Activated CD8-positive, alpha-beta memory T cell treated with anti-CD3 and anti-CD28 coated beads, Interleukin-2, amount 10 ng/mL, durations not matched to agents 7 days and 5 days (primary cell): Measurements from ENCODE around the gene DHX8. TPM values are rescaled to one million over a fixed set of nuclear protein-coding genes. Genes with fewer than 3 reads are reported as not detected.

Source experiments
- ATAC-seq: fragments of 150-1000 bp; cut with Tn5 transposase; one replicate; pipeline ENCODE4 v1.10.0; 2021; ENCODE audit warnings: moderate library complexity
- CTCF ChIA-PET: fragments of 350-600 bp; sonication (Branson Sonifier 250); formaldehyde crosslinking; loops from one replicate; lab custom pipeline; 2021; ENCODE audit warnings: antibody characterized with exemption; lab: Charles Lee
- DNase-seq: peaks from one replicate; pipeline ENCODE4 v3.0.0-alpha.2; 2020
- H3K27ac Mint-ChIP-seq: one replicate; pipeline ENCODE4 v1.8.0; 2021; ENCODE audit warnings: mild to moderate bottlenecking, mixed read lengths
- H3K27me3 Mint-ChIP-seq: one replicate; pipeline ENCODE4 v1.8.0; 2021; ENCODE audit warnings: mixed read lengths
- H3K36me3 Mint-ChIP-seq: one replicate; pipeline ENCODE4 v1.8.0; 2021; ENCODE audit warnings: mild to moderate bottlenecking, mixed read lengths
- H3K4me1 Mint-ChIP-seq: one replicate; pipeline ENCODE4 v1.8.0; 2021; ENCODE audit warnings: mixed read lengths
- H3K4me3 Mint-ChIP-seq: one replicate; pipeline ENCODE4 v1.8.0; 2021; ENCODE audit warnings: mild to moderate bottlenecking, moderate library complexity, mixed read lengths
- H3K9me3 Mint-ChIP-seq: one replicate; pipeline ENCODE4 v1.8.0; 2022; ENCODE audit warnings: low read depth, mixed read lengths
- total RNA-seq, 2 experiments: library from RNA; stranded (reverse); gene quantifications; one replicate each; pipeline ENCODE4 v1.2.3, GENCODE V29; 2021

The DHX8 gene
- total RNA-seq, 2 experiments from 2014 or later: 59.1 to 66.2 TPM

GRCh38 chr17:43533699-43534098, 49.9 kb downstream of the DHX8 start:
- H3K4me1 Mint-ChIP-seq: peaks cover 6% of the 10 kb centered on the region
- H3K36me3 Mint-ChIP-seq: no peaks in the 10 kb centered on the region
- DNase-seq (no peak), ATAC-seq (no peak)
- no peak overlapping the region for H3K4me3 Mint-ChIP-seq
- CTCF ChIA-PET: interaction anchor here (1.0 to 1.5 kb wide), 2 partner anchors 13 to 48 kb away, joined by 3 read pairs; no protein-coding TSS in a partner anchor
- H3K27ac Mint-ChIP-seq: no peak overlapping the region
- no peaks in the 10 kb centered on the region for H3K27me3 Mint-ChIP-seq
- no peaks in the 10 kb centered on the region for H3K9me3 Mint-ChIP-seq

DNA sequence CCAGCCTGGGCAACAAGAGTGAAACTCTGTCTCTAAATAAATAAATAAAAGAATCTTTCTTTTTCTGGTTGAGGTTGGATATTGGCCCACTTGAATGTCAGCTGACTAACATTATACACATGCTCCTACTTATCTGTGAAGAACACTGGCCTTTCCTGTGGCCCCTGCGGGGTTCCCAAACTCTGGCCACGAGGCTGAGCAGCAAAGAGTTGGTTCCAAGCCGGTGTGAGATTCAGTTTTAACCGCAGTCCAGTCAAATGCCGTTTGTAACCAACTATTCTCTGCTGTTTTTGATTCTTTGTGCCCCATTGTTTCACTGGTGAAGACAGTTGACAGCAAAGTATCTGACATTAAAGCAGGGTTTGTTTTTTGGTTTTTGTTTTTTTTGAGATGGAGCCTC, 51.1 kb downstream of the DHX8 start:
- no peak for DNase-seq
- Mint-ChIP-seq H3K9me3 (no peaks in the 10 kb centered on the region), H3K4me3 (no peak overlapping the region), H3K36me3 (no peaks in the 10 kb centered on the region), H3K27ac (no peak overlapping the region), H3K27me3 (no peaks in the 10 kb centered on the region), H3K4me1 (peaks cover 4% of the 10 kb centered on the region)
- CTCF ChIA-PET: no interaction called here
- no peak for ATAC-seq

GRCh38 chr17:43536236-43536992, 52.6 kb downstream of the DHX8 start:
- no peak overlapping the region for H3K27ac Mint-ChIP-seq
- no peaks in the 10 kb centered on the region for H3K36me3 Mint-ChIP-seq
- no peaks in the 10 kb centered on the region for H3K27me3 Mint-ChIP-seq
- CTCF ChIA-PET: no interaction called here
- H3K4me3 Mint-ChIP-seq: no peak overlapping the region
- no peaks in the 10 kb centered on the region for H3K9me3 Mint-ChIP-seq
- H3K4me1 Mint-ChIP-seq: peaks cover 4% of the 10 kb centered on the region
- ATAC-seq: no peak
- DNase-seq: no peak

GRCh38 chr17:43540821-43541674, 57.3 kb downstream of the DHX8 start:
- Mint-ChIP-seq H3K9me3 (no peaks in the 10 kb centered on the region), H3K36me3 (no peaks in the 10 kb centered on the region), H3K27ac (no peak overlapping the region), H3K27me3 (peaks cover 34% of the 10 kb centered on the region), H3K4me1 (peaks cover 14% of the 10 kb centered on the region), H3K4me3 (no peak overlapping the region)
- CTCF ChIA-PET: no interaction called here
- DNase-seq: no peak
- no peak for ATAC-seq

GRCh38 chr17:43542859-43543258, 59.1 kb downstream of the DHX8 start:
- Mint-ChIP-seq H3K27me3 (peaks cover 48% of the 10 kb centered on the region), H3K9me3 (no peaks in the 10 kb centered on the region), H3K4me1 (peaks cover 19% of the 10 kb centered on the region), H3K4me3 (no peak overlapping the region), H3K27ac (no peak overlapping the region), H3K36me3 (no peaks in the 10 kb centered on the region)
- ATAC-seq (no peak), DNase-seq (no peak)
- CTCF ChIA-PET: interaction anchor here (1.1 kb wide), 1 partner anchor 59 kb away, joined by 3 read pairs; the partner anchor contains the start of gene DHX8

GRCh38 chr17:43543300-43543699, 59.5 kb downstream of the DHX8 start:
- no peak overlapping the region for H3K4me3 Mint-ChIP-seq
- H3K4me1 Mint-ChIP-seq: peaks cover 19% of the 10 kb centered on the region
- H3K27ac Mint-ChIP-seq: no peak overlapping the region
- no peaks in the 10 kb centered on the region for H3K36me3 Mint-ChIP-seq
- no peak for DNase-seq
- no peaks in the 10 kb centered on the region for H3K9me3 Mint-ChIP-seq
- no peak for ATAC-seq
- CTCF ChIA-PET: interaction anchor here (1.1 kb wide), 1 partner anchor 59 kb away, joined by 3 read pairs; the partner anchor contains the start of gene DHX8
- H3K27me3 Mint-ChIP-seq: peaks cover 53% of the 10 kb centered on the region

- Mint-ChIP-seq H3K36me3 (no peaks in the 10 kb centered on the region), H3K9me3 (no peaks in the 10 kb centered on the region), H3K4me3 (no peak overlapping the region), H3K27ac (no peak overlapping the region), H3K27me3 (peaks cover 58% of the 10 kb centered on the region), H3K4me1 (peaks cover 19% of the 10 kb centered on the region)
- ATAC-seq: no peak
- no peak for DNase-seq
- CTCF ChIA-PET: interaction anchor here (1.1 kb wide), 1 partner anchor 60 kb away, joined by 3 read pairs; the partner anchor contains the start of gene DHX8
Observed at GRCh38 chr17:43543771-43544575, 60.2 kb downstream of the DHX8 start.

GRCh38 chr17:43545383-43545632, 61.5 kb downstream of the DHX8 start:
- H3K4me1 Mint-ChIP-seq: peaks cover 19% of the 10 kb centered on the region
- H3K27ac Mint-ChIP-seq: no peak overlapping the region
- DNase-seq (peak; percentile 52), ATAC-seq (peak; percentile 13)
- H3K9me3 Mint-ChIP-seq: no peaks in the 10 kb centered on the region
- no peaks in the 10 kb centered on the region for H3K36me3 Mint-ChIP-seq
- H3K27me3 Mint-ChIP-seq: peaks cover 66% of the 10 kb centered on the region
- CTCF ChIA-PET: no interaction called here
- peak overlapping the region; percentile 77 for H3K4me3 Mint-ChIP-seq

DNA sequence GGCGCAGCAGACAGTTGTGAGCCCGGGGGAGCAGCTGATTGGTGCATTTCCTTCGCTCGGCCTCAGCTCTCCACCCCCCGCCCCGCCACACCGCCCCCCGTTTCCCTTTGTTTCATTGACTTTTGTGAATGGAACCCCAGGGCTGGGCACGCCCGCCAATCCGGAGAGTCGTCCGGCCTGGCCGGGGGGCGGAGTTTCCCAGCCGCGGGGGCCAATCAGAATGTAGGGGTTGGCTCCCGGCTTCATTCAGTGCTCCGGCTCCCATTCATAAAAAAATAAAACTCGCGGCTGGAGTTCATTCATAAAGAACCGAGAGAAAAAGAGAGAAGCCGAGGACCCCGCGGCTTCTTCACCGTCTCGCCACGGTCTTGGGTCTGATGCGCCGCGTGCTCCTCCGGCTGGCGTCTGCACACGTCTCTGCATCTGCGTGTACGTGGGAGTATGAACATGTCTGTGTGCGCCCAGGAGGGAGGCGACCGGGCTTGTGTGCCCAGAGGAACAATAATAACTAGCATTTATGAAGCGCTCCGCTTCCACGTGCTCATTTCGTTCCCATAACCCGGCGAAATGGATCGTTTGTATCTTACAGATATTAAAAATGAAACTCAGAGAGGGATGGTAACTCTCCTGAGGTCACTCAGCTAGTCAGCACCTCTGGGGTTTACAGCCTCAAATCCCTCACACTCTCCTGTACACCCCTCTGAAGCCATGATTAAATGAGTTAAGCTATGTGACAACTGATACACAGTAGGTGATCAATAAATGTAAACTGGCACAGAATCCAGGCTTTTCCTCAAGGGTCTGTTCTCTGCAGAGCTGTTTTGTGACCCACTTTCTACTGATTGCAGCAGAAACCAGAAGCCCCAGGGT, 62.8 kb downstream of the DHX8 start, which contains the start of gene ETV4:
ETV4 (minus strand) TSS at position 22 of the 870 bp plus-strand sequence. CDS start 723 bp downstream, outside the sequence.
- Mint-ChIP-seq H3K4me3 (peak within 1 kb of the TSS; percentile 77), H3K27ac (no peak within 1 kb of the TSS), H3K36me3 (no peaks in the 10 kb centered on the region), H3K9me3 (no peaks in the 10 kb centered on the region), H3K4me1 (peaks cover 19% of the 10 kb centered on the region), H3K27me3 (peaks cover 71% of the 10 kb centered on the region)
- CTCF ChIA-PET: interaction anchor here (0.8 to 1.6 kb wide), 5 partner anchors 9 to 221 kb away, joined by 3 to 7 read pairs (median 3); partner anchors contain the start of gene DHX8
- ATAC-seq (peak; percentile 94), DNase-seq (peak; percentile 96)

GRCh38 chr17:43547189-43547550, 63.4 kb downstream of the DHX8 start:
- Mint-ChIP-seq H3K9me3 (no peaks in the 10 kb centered on the region), H3K4me3 (peak overlapping the region; percentile 77), H3K36me3 (no peaks in the 10 kb centered on the region), H3K4me1 (peaks cover 19% of the 10 kb centered on the region), H3K27me3 (peaks cover 70% of the 10 kb centered on the region), H3K27ac (no peak overlapping the region)
- no peak for ATAC-seq
- CTCF ChIA-PET: interaction anchor here (0.8 to 1.6 kb wide), 5 partner anchors 9 to 220 kb away, joined by 3 to 7 read pairs (median 3); partner anchors contain the start of gene DHX8
- DNase-seq: no peak

GRCh38 chr17:43547659-43548256, 64.0 kb downstream of the DHX8 start:
- Mint-ChIP-seq H3K36me3 (no peaks in the 10 kb centered on the region), H3K27ac (no peak overlapping the region), H3K27me3 (peaks cover 68% of the 10 kb centered on the region), H3K4me3 (no peak overlapping the region), H3K9me3 (no peaks in the 10 kb centered on the region), H3K4me1 (peaks cover 19% of the 10 kb centered on the region)
- ATAC-seq: no peak
- CTCF ChIA-PET: interaction anchor here (0.7 to 1.6 kb wide), 4 partner anchors 11 to 64 kb away, joined by 3 to 7 read pairs (median 4); partner anchors contain the start of gene DHX8
- DNase-seq: no peak
